Stimulated activated CD4-positive, alpha-beta T cell treated with anti-CD3 and anti-CD28 coated beads, Interleukin-1b, Interleukin-23, amount 100 ng/mL, for 24 hours (primary cell): ENCODE measurements around the gene COA1.
"Not testable (repeated sequence)": the region's sequence is repeated elsewhere in the genome, so short reads cannot be mapped to it uniquely, and the experiment has no call there.

Experiments used
- DNase-seq, 4 experiments: peaks; one replicate each; pipeline ENCODE4 v3.0.0-alpha.2; 2020; ENCODE audit warnings: low read depth in 4 of 4, low spot score in 1 of 4

Gene COA1

DNA sequence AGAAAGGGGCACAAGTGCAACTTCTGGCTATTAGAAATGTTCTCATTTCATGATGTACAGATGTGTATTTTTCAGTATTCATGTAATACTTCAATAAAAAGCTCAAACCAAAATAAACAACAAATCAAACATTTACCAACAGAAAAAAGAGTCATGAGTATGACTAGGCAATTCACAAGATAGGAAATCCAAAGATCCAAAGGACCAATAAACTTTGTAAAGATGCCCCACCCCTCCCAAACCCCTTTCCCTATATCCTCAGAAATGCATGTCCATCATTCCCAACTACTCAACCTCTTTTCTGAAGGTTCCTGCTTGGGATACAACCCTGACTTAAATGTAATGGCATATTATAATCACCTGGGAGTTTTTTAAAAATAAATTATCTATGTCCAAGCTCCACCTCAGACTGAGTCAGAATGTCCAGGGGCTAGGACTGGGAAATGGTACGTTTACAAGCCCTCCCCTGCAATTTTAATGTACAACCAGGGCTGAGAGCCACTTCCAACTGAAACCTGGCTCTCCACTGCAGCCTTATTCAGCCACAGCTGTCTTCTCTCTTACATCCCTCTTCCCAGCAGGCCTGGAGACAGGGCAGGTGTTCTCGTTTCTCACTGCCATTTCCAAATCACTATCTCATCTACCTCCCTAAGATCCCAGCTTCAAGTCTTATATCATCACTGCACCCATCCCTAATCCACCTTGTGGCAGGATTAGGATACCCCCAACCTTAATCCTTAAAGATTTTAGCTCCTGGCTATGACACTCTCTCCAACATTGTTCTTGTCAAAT lies 36.5 kb downstream of the COA1 start:
- no peak for DNase-seq

DNA sequence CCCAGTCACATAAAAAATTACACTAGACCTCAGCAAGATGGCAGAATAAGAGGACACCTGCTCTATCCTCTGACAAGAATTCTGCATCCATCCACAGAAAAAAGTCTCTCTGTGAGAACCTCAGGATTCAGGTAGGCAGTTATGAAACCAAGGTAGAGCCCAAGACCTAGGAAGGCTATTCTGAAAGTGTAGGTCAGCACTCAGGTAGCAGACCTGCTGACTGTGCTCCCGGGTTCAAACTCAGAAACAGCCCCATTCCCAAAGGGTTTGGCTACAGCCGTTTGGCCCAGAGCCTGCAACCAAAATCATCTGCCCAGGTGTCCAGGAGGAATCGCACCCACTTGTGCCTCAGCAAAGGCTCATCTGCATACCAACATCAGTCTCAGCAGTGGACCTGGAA lies 37.7 kb downstream of the COA1 start:
- DNase-seq = no peak

DNA sequence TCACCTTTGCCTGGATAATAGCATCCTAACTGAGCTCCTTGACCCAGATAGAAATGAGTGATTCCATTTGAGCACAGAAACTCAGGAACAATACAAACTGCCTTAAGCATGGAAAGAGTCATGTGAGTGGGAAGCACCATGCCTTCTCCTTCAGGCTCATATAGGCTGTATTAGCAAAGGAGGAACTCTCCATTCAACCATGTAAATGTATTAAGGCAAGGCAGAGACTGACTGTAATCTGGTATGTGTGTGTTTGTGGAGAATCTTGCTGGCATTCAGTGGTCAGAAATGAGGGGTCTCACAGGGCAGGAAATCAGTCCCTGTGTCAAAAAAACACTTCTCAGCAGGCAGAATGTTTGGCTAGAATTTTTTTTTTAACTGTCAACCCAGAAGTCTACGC lies 40.2 kb downstream of the COA1 start:
- DNase-seq = no peak

DNA sequence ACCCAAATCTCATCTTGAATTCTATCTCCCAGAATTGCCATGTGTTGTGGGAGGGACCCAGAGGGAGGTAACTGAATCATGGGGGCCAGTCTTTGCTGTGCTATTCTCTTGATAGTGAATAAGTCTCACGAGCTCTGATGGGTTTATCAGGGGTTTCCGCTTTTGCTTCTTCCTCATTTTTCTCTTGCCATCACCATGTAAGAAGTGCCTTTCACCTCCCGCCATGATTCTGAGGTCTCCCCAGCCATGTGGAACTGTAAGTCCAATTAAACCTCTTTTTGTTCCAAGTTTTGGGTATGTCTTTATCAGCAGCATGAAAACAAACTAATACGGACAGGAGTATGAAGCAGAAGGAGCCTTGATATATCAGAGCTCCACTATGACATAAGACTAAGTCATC lies 41.5 kb downstream of the COA1 start:
- not testable (repeated sequence) for DNase-seq

DNA sequence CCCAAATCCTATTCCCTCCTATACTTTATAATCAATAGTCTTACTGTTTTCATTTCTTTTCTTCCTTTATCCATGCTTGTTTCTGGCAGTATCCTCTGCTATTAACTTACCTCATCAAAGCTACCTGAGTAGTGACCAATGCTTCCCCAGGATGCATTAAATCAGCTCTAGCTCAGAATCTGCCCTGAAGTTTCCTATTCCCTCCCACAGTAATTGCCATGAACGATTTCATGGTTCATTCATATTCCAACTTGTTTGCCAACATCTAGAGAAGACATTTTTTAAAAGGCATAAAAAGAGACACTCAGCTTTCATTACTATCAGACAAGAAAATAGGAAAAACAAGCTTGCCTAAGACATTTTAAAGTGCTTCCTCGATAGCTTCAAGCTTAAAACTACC lies 42.3 kb downstream of the COA1 start:
- DNase-seq = no peak

DNA sequence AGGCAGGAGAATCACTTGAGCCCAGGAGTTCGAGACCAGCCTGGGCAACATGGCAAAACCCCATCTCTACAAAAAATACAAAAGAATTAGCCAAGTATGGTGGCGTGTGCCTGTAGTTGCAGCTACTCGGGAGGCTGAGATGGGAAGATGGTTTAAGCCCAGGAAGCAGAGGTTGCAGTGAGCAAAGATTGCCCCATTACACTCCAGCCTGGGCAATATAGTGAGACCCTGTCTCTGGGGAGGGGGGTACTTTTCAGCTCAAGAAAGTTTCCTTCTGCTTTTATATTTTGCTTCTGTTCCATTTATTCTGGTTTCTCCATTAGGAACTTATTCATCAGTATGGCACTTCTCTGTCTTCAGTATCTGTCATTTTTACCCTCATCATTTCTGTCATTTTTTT lies 48.6 kb downstream of the COA1 start:
- DNase-seq = no peak

DNA sequence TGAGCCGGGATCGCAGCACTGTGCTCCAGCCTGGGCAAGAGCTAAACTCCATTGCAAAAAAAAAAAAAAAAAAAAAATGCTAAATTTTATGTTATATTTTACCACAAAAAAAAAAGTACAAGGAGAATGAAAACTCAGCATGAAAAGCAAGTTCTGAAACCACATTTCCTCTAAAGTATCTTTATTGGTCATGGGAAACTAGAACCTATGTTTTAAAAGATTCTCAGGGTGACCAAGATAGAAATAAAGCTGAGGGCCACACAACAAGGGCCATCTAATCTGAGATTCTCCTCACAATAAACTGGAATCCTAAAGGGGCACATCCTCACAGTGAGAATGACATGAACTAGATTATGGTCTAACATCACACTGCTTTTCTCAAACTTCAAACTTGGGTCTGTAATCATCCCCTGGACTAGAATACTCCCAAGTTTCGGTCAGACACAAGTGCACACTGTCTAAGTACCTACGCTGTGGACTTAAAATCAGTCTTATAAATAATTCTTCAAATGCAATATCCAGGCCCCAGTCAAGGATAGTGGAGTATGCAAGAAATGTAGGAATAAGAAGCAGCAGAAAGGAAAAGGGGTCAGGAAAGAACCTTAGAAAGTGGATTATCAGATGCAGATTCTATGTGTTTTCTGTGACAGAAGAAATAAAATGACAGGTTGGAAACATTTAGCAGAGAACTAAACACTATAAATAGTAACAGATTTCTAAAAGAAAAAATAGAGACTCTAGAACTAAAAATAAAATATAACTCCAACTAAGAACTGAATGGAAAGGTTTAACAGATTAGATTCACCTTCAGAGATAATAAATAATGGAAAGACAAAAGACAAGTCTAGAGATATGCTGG lies 49.9 kb downstream of the COA1 start:
- no peak for DNase-seq

DNA sequence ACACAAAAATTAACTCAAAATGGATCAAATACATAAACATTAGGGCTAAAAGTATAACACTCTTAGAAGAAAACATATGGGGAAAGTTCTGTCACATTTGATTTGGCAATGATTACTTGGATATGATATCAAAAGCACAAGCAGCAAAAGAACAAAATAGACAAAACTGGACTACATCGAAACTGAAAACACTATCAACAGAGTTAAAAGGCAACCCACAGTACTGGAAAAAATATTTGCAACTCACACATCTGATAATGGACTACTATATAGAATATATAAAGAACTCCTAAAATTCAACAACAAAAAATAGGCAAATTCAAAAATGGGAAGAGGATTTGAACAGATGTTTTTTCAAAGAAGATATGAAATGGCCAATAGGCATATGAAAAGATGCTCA lies 51.0 kb downstream of the COA1 start:
- DNase-seq = no peak

DNA sequence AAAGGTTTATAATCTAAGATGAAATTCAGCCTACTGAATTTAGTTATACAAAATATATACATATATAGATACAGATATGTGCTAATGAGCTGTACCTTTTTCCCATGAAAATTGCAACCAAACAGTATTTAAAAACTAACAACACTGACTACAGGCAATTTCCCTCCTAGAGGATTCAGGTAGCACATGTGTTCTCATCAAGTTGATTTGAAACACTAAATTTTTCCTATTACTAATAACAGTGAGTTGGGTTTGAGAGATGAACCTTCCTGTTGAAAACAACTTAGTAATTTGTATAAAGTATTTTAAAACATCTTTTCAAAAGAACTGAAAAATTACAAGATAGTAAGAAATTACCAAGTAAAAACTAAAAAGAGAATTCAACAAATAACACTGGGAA lies 51.5 kb downstream of the COA1 start:
- DNase-seq = no peak

DNA sequence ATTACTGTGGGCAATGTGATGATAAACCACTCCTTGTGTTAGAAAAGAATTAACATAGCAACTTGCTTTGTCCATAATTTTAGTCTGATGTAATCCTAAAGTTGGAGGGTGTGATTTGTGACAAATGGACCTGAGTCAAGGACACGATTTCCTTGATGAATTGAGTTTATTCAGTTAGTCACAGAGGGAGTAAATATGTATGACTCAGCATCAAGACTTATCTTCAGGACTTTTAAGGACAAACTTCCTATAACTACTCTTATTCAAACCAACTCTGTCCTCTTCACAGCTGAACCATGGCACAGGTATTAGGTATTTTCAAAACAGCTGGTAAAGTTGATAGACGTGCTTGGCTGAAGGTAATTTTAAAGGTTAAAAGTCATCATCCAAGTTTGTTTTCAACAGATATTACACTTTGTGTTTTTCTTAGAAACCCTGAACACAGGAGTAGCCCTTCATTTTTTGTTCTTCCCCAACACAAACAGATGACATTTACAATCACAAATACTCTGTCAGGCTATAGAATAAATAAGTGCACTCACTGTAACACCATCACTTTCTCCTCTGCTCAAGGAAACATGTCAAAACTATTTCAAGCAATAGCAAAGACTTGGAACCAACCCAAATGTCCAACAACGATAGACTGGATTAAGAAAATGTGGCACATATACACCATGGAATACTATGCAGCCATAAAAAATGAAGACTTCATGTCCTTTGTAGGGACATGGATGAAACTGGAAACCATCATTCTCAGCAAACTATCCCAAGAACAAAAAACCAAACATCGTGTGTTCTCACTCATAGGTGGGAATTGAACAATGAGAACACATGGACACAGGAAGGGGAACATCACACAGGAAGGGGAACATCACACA lies 54.5 kb downstream of the COA1 start:
- no peak for DNase-seq

DNA sequence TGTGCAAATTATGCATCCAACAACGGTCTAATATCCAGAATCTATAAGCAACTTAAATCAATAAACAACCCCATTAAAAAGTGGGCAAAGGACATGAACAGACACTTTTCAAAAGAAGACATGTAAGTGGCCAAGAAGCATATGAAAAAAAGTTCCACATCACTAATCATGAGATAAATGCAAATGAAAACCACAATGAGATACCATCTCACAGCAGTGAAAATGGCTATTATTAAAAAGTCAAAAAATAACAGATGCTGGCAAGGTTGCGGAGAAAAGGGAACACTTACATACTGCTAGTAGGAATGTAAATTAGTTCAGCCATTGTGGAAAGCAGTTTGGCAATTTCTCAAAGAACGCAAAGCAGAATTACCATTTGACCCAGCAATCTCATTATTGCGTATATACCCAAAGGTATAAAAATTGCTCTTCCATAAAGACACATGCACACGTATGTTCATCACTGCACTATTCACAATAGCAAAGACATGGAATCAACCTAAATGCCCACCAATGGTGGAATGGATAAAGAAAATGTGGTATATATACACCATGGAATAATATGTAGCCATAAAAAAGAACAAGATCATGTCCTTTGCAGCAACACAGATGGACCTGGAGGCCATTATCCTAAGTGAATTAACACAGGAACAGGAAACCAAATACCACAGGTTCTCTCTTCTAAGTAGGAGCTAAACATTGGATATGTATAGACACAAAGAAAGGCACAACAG lies 55.9 kb downstream of the COA1 start:
- DNase-seq = not testable (repeated sequence)

DNA sequence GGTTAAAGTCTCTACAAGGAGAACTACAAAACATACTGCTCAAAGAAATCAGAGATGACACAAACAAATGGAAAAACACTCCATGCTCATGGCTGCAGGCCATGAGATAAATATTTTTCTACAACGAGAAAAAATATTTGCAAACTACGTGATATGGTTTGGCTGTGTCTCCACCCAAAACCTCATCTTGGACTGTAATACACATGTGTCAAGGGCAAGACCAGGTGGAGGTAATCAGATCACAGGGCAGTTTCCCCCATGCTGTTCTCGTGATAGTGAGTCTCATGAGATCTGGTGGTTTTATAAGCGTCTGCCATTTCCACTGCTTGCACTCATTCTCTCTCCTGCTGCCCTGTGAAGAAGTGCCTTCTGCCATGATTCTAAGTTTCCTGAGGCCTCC lies 57.8 kb downstream of the COA1 start:
- no peak for DNase-seq

DNA sequence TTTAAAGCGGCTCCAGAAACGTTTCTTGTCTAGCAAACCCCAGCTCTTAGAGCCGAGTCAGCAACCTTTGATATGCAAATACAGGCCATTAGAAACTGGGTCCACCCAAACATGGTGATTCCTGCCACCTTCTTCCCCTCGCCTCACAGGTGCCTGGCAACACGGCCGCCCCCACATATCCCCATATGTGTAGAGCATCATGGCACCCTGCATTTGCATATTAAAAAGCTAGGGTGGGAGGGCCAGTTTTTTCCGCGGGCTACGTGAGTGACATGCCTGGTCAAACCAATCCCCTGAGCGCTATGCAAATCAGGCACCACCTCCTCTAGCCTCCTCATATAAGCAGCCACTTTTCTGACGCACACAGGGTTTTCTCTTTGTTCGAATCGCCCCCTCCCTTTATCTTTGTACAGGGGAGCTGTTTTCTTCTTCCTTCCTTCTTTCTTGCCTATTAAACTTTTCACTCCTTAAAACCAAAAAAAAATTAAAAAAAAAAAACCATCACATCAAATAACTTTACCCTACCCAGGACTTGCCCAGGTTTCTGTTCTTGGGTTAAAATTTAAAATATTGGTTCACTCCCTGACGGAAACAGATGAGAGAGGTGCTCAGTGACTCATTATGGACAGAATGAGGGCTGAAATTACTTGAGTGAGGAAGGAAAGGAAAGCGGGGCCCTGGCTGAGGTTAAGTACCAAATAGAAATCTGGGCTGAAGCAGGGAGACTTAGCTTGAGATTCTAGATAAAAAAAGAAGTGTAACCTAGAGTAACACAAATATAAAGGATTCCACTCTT lies 59.8 kb downstream of the COA1 start:
- peak; percentile 45 to 77 (median 63) for DNase-seq

DNA sequence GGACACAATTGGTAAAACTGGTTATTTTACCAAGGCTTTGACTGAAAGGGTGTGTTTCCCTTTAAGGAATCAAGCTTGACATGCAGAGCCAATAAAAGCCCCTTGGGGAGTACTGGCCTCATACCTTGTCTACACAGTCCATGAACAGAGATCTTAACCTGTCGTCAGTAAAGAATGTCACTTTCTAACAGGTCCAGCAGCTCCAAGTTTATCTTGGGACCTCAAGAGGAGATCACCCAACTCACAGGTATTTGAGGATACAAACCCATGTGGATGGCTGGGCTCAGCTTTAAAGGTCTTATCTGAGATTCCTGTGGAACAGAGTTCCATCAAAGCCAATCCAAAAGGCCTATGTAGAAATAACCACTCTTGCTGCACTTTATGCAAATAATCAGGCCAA lies 61.3 kb downstream of the COA1 start:
- DNase-seq = no peak

DNA sequence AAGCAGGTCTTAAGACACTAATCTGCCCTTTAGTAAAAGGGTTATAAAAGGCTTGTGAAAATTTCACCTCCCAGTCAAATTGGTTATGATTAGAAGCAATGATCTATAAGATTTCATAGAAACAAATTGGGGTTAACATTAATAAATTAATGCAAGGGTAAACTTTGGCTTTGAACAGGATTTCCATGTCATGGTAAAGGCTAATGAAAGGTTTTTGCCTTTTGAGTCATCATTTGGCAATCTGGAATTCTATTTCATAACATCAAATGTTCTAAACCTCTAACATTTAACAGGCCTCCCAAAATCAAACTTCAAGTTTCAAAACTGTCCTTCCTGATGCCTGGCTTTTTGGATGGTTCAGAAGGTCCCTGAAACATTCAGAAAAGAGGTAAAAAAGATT lies 62.4 kb downstream of the COA1 start:
- DNase-seq = no peak

DNA sequence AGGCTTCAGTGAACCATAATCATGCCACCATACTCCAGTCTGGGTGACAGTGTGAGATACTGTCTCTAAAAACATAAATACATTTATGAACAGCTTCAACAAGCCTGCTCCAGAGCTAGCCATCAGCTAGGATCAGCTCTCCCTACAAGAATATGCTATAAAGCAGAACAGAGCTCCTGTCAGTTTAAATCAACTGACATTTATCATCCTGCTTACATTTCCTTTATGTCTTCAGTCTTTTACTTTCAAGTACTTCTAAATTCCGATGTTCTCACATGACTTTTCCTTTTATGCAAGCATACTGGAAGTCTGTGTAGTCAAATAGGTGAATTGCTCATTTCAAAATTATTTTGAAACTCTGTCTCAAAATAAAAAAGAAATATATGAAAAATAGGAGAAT lies 64.6 kb downstream of the COA1 start:
- no peak for DNase-seq

DNA sequence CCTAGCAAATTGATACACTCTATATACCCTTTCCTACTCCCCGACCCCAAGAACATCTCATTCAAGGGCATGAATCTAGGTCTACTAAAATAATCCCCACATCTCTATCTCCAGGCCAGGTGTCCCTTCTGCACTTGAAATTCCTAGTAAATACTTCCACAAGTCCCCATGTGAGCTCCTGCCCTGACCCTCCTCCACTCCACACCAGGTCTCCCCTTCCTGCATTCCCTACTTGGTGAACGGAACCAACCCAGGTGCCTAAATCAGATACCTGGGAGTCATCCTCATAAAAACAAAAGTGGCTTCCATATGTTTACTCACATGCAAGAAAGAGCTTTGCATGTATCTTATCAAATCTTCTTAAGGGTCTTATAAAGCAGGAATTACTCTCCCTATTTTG lies 69.2 kb downstream of the COA1 start:
- DNase-seq = no peak

DNA sequence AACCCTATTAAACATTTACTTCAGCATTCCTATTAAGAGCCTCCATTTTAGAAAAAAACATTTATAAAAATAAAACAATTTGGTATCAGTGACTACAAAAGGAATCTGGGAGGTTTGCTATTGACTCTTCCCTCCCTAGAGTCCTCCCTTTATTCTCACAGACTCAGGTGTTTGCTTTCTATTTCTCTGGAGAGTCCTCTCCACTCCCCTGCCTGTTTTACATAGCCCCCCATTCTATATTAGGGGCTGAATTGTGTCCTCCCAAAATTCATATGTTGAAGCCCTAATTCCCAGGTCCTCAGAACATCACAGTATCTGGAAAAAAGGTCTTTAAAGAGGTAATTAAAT lies 69.8 kb downstream of the COA1 start:
- DNase-seq = no peak

DNA sequence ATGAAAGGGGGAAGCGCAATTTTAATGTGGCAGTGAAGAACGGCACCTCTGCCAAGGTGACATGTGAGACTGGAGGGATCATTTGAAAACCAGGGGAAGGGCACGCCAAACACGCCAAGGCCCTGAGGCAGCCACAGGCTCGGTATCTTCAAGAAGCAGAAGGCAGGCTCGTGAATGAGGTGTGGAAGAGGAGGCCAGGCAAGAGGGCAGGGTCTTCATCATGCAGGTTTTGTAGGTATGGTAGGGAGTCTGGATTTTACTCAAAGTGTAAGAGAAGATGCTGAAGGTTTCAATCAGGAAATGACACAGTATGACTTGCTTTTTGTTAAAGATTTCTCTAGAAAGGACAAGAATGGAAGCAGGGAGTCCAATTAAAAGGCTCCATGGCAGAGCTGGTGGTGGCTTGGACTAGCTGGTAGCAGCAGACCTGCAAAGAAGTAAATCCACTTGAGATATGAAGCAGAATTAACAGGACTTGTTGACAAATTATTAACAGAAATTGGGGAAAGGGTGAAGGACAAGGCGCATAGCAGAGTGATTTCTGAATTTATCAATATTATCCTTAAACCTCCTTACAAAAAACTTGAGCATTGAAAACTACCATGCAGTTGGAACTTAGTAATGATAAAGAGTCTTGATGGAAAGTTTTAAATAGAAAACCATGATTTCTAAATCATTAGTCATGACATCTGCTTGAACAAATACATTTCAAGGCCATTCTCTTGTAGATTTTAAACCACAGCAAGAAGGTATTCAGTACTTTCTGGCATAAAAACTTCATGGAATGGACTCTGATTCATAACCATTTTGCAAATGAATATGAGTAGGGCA lies 70.4 kb downstream of the COA1 start:
- DNase-seq = peak in 1 of 4 experiments; percentile 29
